GM12801 (cell line): ENCODE results near the gene VSX1.

ENCODE experiments used
- TF ChIP-seq, protein P1 (sequence below): IDR thresholded peaks from one replicate; pipeline ENCODE4 v1.5.1; 2011; ENCODE audit warnings: control low read depth; ENCODE audit not compliant: insufficient read length; ENCODE audit errors: extremely low read depth

VSX1 gene

DNA sequence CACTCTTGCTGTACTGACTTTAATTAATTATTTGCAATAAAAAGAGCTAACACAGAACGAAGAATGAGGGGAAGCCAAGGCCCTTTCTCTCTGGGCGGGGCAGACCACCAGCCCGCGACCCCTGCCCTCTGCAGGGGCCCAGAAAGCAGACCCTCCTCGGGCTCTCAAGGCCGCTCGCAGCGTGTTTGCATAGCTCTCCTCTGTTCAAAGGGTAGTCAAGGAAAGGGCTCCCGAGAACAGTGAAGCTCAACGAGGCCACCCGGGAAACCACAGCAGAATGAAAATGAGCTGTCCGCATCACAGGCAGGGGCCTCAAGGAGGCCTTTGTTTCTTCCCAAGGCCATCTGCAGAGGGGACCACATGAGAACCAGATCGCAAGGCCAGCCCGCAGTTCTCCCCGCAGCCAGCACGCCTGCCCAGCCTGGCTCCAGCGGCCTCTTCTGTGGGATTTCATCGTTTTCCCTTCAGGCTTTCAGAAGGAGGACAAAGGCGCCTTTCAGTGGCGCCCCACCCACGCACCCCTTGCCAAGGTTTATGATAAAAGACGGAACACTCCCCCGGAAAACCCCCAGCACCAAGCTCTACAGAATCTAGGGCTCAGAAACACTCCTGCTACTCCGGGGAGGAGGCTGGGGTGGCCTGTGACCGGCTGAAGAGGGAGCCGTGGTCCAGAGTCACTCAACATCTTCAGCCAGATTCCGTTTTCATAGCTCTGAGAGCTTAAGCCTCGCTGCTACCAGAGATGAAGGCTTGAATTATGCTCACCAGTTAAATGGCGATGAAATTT is 49.3 kb downstream of the VSX1 start:
- TF ChIP-seq, protein P1, sequence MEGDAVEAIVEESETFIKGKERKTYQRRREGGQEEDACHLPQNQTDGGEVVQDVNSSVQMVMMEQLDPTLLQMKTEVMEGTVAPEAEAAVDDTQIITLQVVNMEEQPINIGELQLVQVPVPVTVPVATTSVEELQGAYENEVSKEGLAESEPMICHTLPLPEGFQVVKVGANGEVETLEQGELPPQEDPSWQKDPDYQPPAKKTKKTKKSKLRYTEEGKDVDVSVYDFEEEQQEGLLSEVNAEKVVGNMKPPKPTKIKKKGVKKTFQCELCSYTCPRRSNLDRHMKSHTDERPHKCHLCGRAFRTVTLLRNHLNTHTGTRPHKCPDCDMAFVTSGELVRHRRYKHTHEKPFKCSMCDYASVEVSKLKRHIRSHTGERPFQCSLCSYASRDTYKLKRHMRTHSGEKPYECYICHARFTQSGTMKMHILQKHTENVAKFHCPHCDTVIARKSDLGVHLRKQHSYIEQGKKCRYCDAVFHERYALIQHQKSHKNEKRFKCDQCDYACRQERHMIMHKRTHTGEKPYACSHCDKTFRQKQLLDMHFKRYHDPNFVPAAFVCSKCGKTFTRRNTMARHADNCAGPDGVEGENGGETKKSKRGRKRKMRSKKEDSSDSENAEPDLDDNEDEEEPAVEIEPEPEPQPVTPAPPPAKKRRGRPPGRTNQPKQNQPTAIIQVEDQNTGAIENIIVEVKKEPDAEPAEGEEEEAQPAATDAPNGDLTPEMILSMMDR, result no peak

DNA sequence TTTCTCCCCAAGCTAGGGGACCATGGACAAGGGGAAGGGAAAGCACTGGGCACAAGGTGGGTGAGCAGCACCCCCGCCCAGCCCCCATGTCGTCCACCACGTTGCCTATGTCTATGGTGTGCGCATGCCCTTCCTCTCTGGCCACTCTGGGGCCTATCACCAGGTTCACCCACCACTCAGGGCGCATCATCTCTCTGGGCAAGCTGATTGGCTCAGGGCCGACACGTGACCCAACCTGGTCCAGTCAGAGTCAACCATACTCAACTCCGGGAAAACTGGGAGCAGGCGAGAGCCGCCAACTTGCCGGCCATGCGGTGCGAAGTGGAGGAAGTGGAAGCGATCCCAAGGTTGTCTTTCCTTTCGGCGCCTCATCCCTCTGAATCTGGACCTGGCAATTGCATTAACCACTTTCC is 49.9 kb downstream of the VSX1 start:
- TF ChIP-seq, protein P1, result no peak

DNA sequence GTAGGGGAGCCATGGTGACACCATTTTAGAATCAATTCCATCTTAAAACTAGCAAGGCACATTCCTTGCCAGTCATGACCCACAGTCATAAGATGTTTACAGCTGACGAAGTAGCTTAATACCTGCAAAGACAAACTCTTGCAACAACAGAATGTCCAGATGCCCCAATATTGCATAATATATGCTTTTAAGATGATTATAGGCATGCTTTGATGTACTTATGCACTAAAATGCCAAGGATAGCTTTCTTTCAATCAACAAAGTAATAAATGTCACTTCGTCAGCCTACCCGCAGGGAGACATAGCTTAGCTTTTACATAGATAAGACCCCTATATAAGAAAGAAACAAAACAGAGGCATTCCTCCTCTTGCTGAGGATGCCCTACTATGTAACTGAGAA is 50.7 kb downstream of the VSX1 start:
- TF ChIP-seq, protein P1, result no peak

DNA sequence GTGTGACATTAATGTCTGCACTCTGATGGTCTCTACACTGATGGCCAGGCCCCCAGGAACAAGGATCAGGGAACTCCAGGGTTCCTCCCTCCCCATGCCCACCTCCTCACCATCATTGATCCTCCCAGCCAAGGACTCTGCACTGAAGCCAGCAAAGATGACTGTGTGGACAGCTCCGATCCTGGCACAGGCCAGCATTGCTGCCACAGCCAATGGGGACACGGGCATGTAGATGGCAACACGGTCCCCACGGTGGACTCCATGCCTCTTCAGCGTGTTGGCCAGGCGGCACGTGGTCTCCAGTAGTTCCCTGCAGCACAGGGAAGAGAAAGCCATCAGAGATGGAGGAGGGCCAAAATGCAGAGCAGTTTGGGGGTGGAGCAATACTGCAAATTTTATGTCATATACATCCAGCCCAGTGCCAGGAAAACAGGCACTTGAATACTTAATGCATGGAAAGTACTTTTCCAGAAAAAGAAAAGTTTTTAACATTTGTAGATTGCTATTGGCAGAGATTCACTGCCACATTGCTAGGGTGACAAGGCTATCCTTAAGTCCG is 51.2 kb downstream of the VSX1 start:
- TF ChIP-seq, protein P1, result no peak

DNA sequence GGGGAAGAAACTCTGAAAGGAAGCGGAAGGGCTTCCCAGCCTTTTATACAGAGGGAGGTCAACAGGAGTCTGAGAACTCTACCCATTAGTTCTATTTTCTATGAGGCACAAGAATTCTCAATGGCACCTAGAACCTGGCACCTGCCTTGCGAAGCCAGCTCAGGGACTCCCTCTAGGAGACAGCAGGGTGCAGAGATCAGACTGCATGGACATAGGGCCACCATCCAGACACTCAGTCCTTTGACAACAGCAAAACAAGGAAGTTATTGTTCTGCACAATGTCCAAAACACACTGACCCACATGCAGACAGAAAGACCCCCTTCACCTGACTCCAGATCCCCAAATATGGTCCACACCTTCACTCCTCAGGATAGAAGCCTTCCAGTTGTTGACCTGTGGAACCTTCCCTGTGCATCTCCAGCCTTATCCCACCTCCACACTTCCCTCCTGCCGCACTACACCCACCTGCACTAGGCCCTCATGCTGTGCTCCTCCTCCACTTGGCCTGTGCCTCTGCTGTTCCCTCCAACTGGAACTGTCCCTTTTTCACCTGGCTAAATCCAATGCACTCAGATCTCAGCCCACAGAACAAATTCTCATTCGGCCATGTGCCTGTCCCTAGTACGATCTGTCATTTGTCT is 51.8 kb downstream of the VSX1 start:
- TF ChIP-seq, protein P1, result no peak

DNA sequence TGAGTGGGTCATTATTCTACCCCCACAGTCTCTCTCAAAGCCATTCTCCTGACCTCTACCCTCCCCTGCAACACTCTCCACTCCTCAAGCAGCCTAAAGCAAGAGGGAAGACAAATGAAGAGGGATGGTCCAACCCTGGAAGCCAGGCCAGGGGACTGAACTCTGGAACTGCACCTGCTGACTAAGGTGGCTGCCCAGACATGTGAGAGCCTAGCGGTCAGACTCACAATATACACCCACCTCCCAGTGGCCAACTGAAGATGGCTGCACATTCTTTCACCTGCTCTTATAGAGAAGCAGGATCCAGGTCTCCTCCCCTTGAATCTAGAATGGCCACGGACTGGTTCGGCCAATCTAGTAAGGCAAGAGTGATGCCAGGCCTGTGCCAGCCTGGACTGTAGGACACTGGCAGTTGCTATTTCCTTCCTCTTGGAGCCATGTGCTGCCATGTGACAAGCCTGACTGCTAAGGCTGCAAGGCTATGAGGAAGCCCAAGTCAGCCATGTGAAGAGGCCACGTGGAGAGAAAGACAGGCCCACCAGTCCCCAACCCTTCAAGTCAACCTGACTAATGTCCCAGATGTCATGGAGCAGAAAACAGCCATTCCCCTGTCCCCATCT is 55.8 kb downstream of the VSX1 start:
- TF ChIP-seq, protein P1, result no peak
